ENCODE data around the gene CACNA1C. TPM values are rescaled to one million over a fixed set of nuclear protein-coding genes. Genes with fewer than 3 reads are reported as not detected.

CACNA1C gene
- total and polyA plus RNA-seq, 2 of the 4 experiments (the other 2 are of a cell fraction): 1.6 to 2.6 TPM

GRCh38 chr12:2435511-2435910 is 382.7 kb downstream of the CACNA1C start:
- dilution Hi-C loops (cut with HindIII; ENCODE audit: low sequenced_read_pairs, unreplicated experiment) (no loop called here), in situ Hi-C loops (cut with MboI; ENCODE audit: low sequenced_read_pairs) (no loop called here), intact Hi-C loops (cut with micrococcal nuclease) (no loop called here)
- no peak for TF ChIP-seq FOS (IDR thresholded peaks at IDR 0.05; ENCODE audit: low read depth, low read length)
- no peak for TF ChIP-seq MAFK (IDR thresholded peaks at IDR 0.05; ENCODE audit: low read depth, low read length)
- Histone ChIP-seq H2AK5ac (ENCODE audit: low read depth, low read length) (no peak overlapping the region), H3K9ac (ENCODE audit: low read depth, low read length) (no peak overlapping the region), H2AK9ac (replicated peaks; ENCODE audit: low read depth, low read length, poor library complexity) (peak overlapping the region; percentile 23), H3K14ac (replicated peaks; ENCODE audit: low read depth, low read length) (no peak overlapping the region), H2BK120ac (ENCODE audit: low read depth, low read length) (no peak overlapping the region), H4K20me1 (ENCODE audit: insufficient read depth, low read length) (no peaks in the 10 kb centered on the region), H3K36me3 (ENCODE audit: control insufficient read depth, insufficient read depth, low read length) (no peaks in the 10 kb centered on the region), H3K4me3 (ENCODE audit: insufficient read depth, low read depth, low read length) (no peak overlapping the region), H2BK15ac (ENCODE audit: low read depth, low read length) (no peak overlapping the region), H3K23ac (ENCODE audit: low read depth, low read length) (no peak overlapping the region), H4K8ac (ENCODE audit: low read depth in 2 of 2, low read length in 2 of 2) (no peak overlapping the region), H4K5ac (ENCODE audit: low read depth, low read length) (no peak overlapping the region), H3K4ac (ENCODE audit: low read depth, low read length) (no peak overlapping the region), H3K4me1 (ENCODE audit: control insufficient read depth, insufficient read depth, low read length) (no peaks in the 10 kb centered on the region), H3K27me3 (ENCODE audit: control insufficient read depth, insufficient read depth, low read length) (no peaks in the 10 kb centered on the region; the same call in 1 of the 2 replicates), H3K27ac (ENCODE audit: insufficient read depth, low read length) (no peak overlapping the region), H2BK5ac (ENCODE audit: low read depth, low read length, poor library complexity, severe bottlenecking) (no peak overlapping the region), H3K79me1 (ENCODE audit: low read depth in 1 of 2, low read length in 2 of 2) (no peaks in the 10 kb centered on the region), H3K18ac (ENCODE audit: low read depth, low read length) (no peak overlapping the region), H4K91ac (ENCODE audit: insufficient read depth, low read depth, low read length) (no peak overlapping the region), H3K4me2 (ENCODE audit: low read depth, low read length) (no peak overlapping the region), H3K9me1 (ENCODE audit: insufficient read depth, low read length) (peaks cover 4% of the 10 kb centered on the region; the same call in 1 of the 2 replicates), H2BK20ac (ENCODE audit: low read depth, low read length) (no peak overlapping the region), H3K56ac (ENCODE audit: extremely low read depth, insufficient read depth, low read length) (no peak overlapping the region), H3K9me3 (ENCODE audit: control insufficient read depth, insufficient read depth, low read length) (no peaks in the 10 kb centered on the region), H2AFZ (replicated peaks; ENCODE audit: low read length, poor library complexity) (no peak overlapping the region)
- ChIA-PET POLR2A (ENCODE audit: unreplicated experiment) (no interaction called here), CTCF (no interaction called here)
- ATAC-seq (ENCODE audit: low read depth): no peak
- no peak for DNase-seq
- BruUV-seq (replicated peaks): no TSS peak
- 73% methylated on average over 9 of the region's 11 CpGs; no CpG with 5 or more reads in 1 of the 2 experiments for WGBS, 2 experiments (ENCODE audit: extremely low coverage in 2 of 2, insufficient read length in 1 of 2)

All from IMR-90 (cell line).